T-helper 1 cell (primary cell): Measurements from ENCODE around the gene APBA2.

Experiments
- DNase-seq, 5 donors: peaks; one replicate each; pipeline ENCODE4 v3.0.0-alpha.2; 2012 to 2020

Gene APBA2

GRCh38 chr15:28915935-28916334 is 30.2 kb downstream of the APBA2 start:
- DNase-seq, result no peak

GRCh38 chr15:28917791-28918140 is 32.0 kb downstream of the APBA2 start:
- DNase-seq, result no peak

DNA sequence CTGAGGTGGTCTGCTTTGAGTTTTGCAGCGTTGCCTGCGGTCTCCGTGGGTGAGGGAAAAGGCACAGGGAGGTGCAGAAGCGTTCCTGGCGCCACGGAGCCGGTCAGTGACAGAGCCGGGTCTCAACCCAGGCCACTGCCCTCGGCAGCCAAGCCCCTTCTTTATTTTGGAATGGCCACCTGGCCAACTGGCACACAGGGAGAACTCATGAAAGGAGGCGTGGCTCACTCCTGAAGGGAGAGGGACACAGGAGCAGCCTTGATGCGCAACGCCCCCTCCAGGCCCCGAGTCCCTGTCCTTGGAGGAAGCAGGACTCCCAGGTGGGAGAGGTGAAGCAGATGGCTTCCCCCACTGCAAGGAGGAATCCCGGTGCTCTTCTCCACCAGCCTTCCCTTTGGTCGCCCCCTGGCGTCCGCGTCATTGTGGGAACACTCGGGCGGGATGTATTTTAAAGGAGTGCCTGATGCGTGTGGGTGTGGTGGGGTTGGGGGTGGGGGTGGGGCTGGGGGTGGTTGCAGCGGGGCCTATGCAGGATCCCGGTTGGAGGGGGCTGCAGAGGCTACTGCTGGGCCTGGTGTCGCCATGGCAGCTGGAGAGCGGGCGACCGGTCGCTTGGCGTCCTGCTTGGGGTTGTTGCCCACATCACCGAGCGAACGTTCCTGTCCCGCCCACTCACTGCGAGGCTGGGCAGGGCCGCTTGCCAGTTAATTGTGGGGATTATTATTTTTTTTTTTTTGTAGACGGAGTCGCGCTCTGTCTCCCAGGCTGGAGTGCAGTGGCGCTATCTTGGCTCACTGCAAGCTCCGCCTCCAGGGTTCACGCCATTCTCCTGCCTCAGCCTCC is 32.6 kb downstream of the APBA2 start:
- DNase-seq, result no peak

GRCh38 chr15:28919201-28919635 is 33.4 kb downstream of the APBA2 start:
- peak in 1 of 5 donors; percentile 30 for DNase-seq

GRCh38 chr15:28919679-28920655 is 34.2 kb downstream of the APBA2 start:
- DNase-seq, result no peak

GRCh38 chr15:28920781-28921331 is 35.1 kb downstream of the APBA2 start:
- DNase-seq, result no peak

GRCh38 chr15:28921336-28921735 is 35.6 kb downstream of the APBA2 start:
- no peak for DNase-seq

- DNase-seq, result no peak
These were observed 36.3 kb downstream of the APBA2 start for GRCh38 chr15:28921919-28922706.

GRCh38 chr15:28922707-28923012 is 36.9 kb downstream of the APBA2 start:
- DNase-seq, result no peak

GRCh38 chr15:28923726-28924280 is 38.0 kb downstream of the APBA2 start:
- no peak for DNase-seq

DNA sequence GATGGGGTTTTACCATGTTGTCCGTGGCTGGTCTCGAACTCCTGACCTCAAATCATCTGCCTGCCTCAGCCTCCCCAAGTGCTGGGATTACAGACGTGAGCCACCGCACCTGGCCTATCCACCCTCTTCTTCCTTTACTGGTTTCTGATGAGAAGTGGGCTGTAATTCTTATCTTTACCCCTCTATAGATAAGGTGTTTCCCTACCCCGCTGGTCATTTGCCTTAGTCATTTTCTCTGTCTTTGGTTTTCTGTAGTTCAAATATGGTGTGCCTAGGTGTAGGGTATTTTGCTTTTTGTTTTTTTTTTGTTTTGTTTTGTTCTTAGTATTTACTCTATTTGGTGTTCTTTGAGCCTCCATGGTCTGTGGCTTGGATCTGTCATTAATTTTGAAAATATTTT is 41.3 kb downstream of the APBA2 start:
- no peak for DNase-seq

DNA sequence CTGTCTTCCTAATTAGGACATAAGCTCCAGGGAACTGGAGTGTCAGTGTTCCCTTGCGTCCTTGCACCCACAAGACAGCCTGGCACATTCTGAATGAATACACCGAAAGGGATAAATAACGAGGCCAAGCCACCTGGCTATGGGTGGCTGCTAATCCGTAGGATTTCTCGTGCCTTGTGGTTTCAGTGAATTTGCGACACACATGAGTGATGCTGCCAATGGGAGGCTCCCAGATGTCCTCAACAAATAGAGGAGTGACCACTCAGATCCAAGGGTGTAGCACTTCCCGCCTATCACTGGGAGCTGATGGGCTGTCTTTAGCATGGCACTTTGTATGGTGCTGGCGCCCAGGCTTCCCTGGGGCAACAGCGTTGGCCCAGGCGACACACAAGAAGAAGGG is 43.4 kb downstream of the APBA2 start:
- DNase-seq, result no peak

GRCh38 chr15:28930011-28930410 is 44.2 kb downstream of the APBA2 start:
- DNase-seq, result no peak

GRCh38 chr15:28930476-28931291 is 44.9 kb downstream of the APBA2 start:
- DNase-seq, result no peak

DNA sequence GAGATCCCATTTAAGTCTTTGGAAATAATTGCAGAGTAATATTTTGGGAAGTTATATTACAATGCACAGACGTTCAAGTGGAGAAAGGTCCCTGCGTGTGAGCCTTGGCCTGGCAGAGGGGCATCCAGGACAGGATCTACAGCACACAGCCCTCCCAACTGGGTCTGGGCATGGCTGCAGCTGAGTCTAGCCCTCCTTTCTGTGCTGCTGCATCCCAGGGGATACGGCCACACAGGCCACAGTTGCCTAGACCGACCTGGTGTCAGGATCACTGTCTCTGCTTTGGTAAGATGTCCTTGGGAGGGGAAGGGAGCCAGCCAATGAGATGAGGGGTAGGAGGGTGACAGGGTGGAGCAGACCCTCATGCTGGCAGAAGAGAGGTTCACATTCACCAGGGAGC is 46.1 kb downstream of the APBA2 start:
- no peak for DNase-seq

GRCh38 chr15:28932361-28932760 is 46.6 kb downstream of the APBA2 start:
- DNase-seq, result no peak

DNA sequence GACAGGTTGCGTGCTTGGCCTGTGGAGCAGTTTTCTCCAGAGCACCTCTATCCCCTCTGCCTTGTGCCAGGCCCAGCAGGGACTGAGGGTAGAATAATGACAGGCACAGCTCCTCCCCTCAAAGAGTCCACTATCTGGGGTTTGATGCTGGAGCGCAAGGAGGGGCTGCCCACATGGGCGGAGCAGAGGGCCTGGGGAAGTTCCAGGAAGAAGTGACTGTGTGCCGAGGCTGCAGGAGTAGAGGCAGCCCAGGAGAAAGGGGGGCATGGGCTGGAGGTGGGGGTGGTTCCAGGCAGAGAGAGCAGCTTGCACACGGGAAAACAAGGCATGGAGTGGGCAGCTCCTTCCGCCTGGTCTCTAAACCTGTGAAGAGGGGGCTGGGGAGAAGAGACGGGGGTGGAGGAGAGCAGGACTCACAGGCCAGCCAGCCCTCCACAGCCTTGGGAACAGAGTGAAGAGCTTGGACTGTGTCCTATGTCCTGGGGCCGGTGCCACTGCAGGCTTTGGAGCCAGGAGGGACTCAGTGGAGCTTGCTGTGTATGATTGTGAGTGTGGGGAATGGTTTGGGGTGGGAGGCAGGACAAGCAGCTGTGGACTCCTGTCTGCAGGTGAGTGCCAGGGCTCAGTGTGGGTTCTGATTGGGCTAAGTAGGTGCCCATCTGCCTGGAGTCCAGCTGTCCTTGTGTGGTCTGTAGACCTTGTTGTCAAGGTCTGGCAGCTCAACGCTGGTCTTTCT is 48.1 kb downstream of the APBA2 start:
- no peak for DNase-seq

DNA sequence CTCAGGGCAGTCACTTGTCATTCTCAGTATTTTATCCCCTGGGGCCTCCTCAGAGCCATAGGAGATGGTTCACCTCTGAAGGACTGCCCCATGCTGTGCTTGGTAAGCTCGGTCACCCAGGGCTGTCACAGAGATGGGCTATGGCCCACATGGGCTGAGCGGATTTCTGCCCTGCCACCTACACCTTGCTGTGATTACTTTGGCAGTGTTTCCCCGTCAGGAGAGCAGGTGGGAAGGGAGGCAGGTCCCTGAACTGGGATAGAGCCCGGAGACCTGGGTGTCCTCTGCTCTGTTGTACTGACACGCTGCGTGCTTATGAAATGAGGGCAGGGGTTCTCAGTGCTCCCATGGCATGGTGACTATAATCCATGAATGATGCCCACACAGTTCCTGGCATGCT is 48.9 kb downstream of the APBA2 start:
- DNase-seq, result no peak

GRCh38 chr15:28935316-28935715 is 49.5 kb downstream of the APBA2 start:
- peak in 2 of 5 donors; percentile 15 to 24 for DNase-seq

DNA sequence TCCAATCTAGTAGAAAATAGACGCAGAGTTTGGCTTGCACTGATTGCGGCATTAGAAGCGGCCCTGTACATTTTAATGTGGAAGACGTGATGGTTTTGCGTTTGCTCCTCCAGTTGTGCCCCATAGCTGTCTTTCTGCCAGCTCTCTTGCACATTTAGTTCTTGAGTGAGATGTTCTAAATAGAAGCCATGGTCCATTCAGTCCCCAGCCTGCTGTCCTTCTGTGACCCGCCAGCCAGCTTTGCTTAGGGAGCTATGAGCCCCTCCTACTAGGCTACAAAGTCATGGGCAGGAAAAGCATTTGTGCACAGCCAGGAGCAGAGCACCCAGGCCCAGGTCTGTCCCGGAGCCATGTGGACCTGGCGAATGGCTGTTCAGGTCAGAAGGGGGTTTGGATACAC is 50.3 kb downstream of the APBA2 start:
- no peak for DNase-seq

DNA sequence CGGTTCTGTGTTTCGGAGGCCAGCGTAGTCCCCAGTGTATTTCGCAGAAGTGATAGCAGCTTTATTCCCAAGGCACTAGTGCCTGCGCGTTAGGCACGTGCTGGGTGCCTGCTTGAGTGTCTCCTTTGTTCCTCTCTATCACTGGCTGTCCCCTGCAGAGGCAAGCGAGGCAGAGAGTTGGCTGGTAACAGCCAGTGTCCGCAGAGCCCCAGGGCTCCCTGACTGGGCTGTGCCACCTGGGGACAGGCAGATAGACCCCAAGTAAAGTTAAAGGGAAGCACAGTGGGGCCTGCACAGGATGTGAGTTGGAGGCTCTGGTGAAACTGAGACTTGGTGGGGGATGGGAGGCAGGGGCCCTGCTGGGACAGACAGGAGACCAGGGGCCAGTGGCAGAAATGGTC is 50.7 kb downstream of the APBA2 start:
- DNase-seq, result no peak
